ENCODE data around the gene QPCT.

Gene QPCT

GRCh38 chr2:37324786-37325624 is 19.4 kb upstream of the QPCT start, which contains the start of gene PRKD3:
TSS of gene PRKD3 (minus strand) at chr2:37324833. CDS start at chr2:37316524, 8,309 bp downstream.
- Histone ChIP-seq H3K4me3 (ENCODE audit: severe bottlenecking) (peak within 1 kb of the TSS; percentile 54), H3K27ac (ENCODE audit: poor library complexity, severe bottlenecking) (peak within 1 kb of the TSS; percentile 52), H3K27me3 (ENCODE audit: insufficient read depth, poor library complexity, severe bottlenecking) (no peaks in the 10 kb centered on the region), H3K4me1 (ENCODE audit: insufficient read depth, poor library complexity, severe bottlenecking) (peaks cover 21% of the 10 kb centered on the region), H3K9me3 (ENCODE audit: severe bottlenecking) (no peaks in the 10 kb centered on the region), H3K36me3 (ENCODE audit: low read depth) (peaks cover 13% of the 10 kb centered on the region; the same call in 1 of the 2 replicates)
- DNase-seq (ENCODE audit: low spot score) (no peak), ATAC-seq (ENCODE audit: low read depth) (peak; percentile 70)
- peak; percentile 9 for TF ChIP-seq CTCF (IDR thresholded peaks at IDR 0.05; ENCODE audit: poor library complexity, severe bottlenecking)

- ATAC-seq (ENCODE audit: low read depth) (no peak), DNase-seq (ENCODE audit: low spot score) (no peak)
- TF ChIP-seq CTCF (IDR thresholded peaks at IDR 0.05; ENCODE audit: poor library complexity, severe bottlenecking), result no peak
- peak overlapping the region; percentile 54 for H3K4me3 ChIP-seq (ENCODE audit: severe bottlenecking)
- H3K4me1 ChIP-seq (ENCODE audit: insufficient read depth, poor library complexity, severe bottlenecking), result peaks cover 21% of the 10 kb centered on the region
- H3K27me3 ChIP-seq (ENCODE audit: insufficient read depth, poor library complexity, severe bottlenecking), result no peaks in the 10 kb centered on the region
- H3K27ac ChIP-seq (ENCODE audit: poor library complexity, severe bottlenecking), result no peak overlapping the region
- peaks cover 13% of the 10 kb centered on the region; the same call in 1 of the 2 replicates for H3K36me3 ChIP-seq (ENCODE audit: low read depth)
- H3K9me3 ChIP-seq (ENCODE audit: severe bottlenecking), result no peaks in the 10 kb centered on the region
Measured at GRCh38 chr2:37325625-37326071, 18.8 kb upstream of the QPCT start.

GRCh38 chr2:37326285-37326684 is 18.1 kb upstream of the QPCT start:
- TF ChIP-seq CTCF (IDR thresholded peaks at IDR 0.05; ENCODE audit: poor library complexity, severe bottlenecking), result no peak
- Histone ChIP-seq H3K27ac (ENCODE audit: poor library complexity, severe bottlenecking) (no peak overlapping the region), H3K4me1 (ENCODE audit: insufficient read depth, poor library complexity, severe bottlenecking) (peaks cover 21% of the 10 kb centered on the region), H3K36me3 (ENCODE audit: low read depth) (peaks cover 13% of the 10 kb centered on the region; the same call in 1 of the 2 replicates), H3K4me3 (ENCODE audit: severe bottlenecking) (no peak overlapping the region), H3K9me3 (ENCODE audit: severe bottlenecking) (no peaks in the 10 kb centered on the region), H3K27me3 (ENCODE audit: insufficient read depth, poor library complexity, severe bottlenecking) (no peaks in the 10 kb centered on the region)
- DNase-seq (ENCODE audit: low spot score), result no peak
- ATAC-seq (ENCODE audit: low read depth), result peak; percentile 57

DNA sequence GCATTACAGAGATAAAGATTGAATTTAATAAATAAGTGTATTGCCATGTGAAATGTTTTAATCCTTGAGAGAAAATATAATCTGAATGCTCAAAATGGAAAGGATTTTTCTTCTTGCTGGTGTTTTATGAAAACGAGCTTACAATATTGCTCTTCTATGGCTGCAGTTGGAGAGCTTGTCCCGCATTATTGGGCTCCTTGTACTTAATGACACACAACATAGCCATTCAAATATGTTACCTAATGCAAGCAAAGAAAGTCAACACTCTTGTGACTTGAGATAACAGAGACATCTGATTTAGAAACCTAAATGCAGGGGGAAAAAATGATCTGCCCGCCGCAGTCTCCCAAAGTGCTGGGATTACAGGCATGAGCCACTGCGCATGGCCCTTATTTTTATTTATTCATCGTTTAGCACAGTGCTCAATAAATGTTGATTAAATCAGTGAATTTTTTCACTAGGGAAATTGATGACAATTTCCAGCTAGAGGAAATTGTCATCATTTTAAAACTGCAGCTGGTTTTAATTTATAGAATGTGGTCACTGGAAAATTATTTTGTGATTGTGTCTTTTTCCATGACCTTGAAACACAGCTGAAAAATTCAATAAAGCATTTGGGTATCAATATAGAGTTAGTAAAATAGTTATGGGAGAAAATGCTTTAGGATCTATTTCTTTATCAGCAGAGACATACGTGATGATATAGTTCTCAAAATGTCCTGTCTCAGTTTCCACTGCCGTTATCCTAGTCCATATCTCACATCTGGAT is 17.4 kb upstream of the QPCT start:
- Histone ChIP-seq H3K9me3 (ENCODE audit: severe bottlenecking) (no peaks in the 10 kb centered on the region), H3K36me3 (ENCODE audit: low read depth) (peaks cover 10% of the 10 kb centered on the region; the same call in 1 of the 2 replicates), H3K4me1 (ENCODE audit: insufficient read depth, poor library complexity, severe bottlenecking) (peaks cover 21% of the 10 kb centered on the region), H3K27ac (ENCODE audit: poor library complexity, severe bottlenecking) (no peak overlapping the region), H3K27me3 (ENCODE audit: insufficient read depth, poor library complexity, severe bottlenecking) (no peaks in the 10 kb centered on the region), H3K4me3 (ENCODE audit: severe bottlenecking) (no peak overlapping the region)
- DNase-seq (ENCODE audit: low spot score), result no peak
- no peak for ATAC-seq (ENCODE audit: low read depth)
- no peak for TF ChIP-seq CTCF (IDR thresholded peaks at IDR 0.05; ENCODE audit: poor library complexity, severe bottlenecking)

Measured in RWPE2 (cell line).